ENCODE measurements around the gene C10orf62.

- no peak for TF ChIP-seq CTCF (IDR thresholded peaks at IDR 0.05)
- TF ChIP-seq POLR2A (IDR thresholded peaks at IDR 0.05): no peak
Observed at GRCh38 chr10:97598407-97599271, 9.1 kb downstream of the C10orf62 start.

Measured in adrenal gland (tissue), 5 donors.